GM18502 (cell line): Measurements from ENCODE around the gene GPR137.

Source experiments
- ATAC-seq: cut with Tn5 transposase; IDR thresholded peaks from one replicate; pipeline ENCODE4 v1.9.1; 2021; ENCODE audit warnings: mild to moderate bottlenecking; ENCODE audit not compliant: unreplicated experiment, poor library complexity

GPR137 gene

DNA sequence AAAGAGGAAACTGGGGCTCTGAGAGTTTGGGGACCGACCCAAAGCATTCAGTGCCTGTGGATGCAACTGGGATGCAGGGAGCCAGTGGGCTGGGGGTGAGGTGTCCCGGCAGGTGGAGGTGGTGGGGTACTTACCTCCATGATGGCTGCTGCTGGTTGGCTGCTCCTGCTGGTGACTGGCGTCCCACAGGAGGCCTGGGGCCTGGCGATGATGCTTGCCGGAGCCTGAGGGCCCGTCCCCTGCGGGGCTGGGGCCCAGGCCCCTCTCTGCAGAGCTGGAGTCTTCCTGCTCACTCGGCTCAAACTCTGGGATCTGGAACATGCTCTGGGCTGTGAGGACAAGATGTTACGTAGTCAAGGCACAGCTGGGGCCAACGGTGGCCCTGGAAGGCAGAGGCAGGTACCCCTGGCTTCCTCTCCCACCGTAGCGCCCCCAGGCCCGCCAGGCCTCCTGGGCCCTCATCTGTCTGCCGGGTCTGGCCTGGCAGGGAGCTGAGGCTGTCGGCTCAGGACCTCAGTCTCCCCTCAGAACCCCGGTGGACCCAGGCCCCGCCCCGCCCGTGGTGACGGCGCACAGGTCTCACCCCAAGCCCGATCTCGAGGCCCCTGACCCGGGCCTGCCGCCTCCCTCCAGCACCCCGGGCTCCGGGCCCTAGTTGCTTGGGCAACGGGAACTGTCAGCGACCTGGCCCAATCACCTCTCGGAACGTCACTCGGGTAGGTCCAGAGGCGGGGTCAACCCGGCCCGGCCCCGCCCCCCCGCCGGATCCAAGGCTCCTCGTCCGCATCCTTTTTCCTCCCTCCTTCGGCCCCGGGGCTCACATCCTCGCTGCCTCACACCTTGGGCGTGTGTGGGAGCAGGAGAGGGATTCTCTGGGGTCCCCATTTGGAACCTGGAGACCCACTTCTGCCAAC, 1.3 kb upstream of the GPR137 start, which contains the start of gene BAD:
Gene BAD (minus strand): TSS at position 618 of the 914 bp plus-strand sequence. CDS start 297 bp downstream, at position 321.
- ATAC-seq: peak; percentile 69

DNA sequence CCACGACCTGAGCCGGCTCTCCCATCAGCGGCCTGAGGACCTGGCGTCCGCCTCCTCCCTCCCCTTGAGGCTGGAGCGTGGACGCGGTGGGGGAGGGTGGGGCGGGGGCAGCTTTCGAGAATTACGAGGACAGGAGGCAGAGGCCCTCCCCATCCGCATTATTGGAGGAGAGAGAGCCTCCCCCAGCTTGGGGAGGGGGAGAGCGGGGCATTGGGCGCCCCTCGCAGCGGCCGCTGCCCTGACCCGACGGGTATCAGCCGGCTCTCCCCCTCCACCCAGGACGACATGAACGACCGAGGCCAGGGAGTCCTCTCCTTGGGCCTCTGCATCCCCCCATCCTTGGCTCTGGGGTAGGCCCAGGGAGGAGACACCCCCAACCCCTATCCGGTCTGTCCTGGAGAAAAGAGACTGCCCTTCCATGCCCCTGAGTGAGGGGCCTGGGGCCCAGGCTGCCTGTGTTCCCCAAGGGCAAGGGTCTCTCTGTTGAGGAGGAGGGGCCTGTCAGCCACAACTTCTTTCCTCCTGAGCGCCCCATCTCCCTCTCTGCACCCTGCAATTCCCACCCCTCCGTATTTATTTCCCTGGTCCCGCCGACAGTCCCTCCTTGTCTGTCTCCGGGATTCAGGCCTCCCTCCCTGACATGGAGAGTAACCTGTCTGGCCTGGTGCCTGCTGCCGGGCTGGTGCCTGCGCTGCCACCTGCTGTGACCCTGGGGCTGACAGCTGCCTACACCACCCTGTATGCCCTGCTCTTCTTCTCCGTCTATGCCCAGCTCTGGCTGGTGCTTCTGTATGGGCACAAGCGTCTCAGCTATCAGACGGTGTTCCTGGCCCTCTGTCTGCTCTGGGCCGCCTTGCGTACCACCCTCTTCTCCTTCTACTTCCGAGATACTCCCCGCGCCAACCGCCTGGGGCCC, 495 bp downstream of the GPR137 start:
- no peak for ATAC-seq

DNA sequence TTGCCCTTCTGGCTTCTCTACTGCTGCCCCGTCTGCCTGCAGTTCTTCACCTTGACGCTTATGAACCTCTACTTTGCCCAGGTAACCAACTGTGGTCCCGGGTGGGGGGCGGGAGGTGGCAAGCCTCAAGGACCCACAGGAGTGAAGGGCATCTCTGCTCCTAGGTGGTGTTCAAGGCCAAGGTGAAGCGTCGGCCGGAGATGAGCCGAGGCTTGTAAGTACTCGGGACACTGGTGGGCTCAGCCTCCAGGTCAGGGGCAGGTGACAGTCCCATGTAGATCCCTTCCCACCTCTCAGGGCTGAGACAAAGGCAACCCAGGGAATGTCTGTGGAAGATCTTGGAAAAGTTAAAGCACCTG, 1.1 kb downstream of the GPR137 start:
- ATAC-seq: no peak

DNA sequence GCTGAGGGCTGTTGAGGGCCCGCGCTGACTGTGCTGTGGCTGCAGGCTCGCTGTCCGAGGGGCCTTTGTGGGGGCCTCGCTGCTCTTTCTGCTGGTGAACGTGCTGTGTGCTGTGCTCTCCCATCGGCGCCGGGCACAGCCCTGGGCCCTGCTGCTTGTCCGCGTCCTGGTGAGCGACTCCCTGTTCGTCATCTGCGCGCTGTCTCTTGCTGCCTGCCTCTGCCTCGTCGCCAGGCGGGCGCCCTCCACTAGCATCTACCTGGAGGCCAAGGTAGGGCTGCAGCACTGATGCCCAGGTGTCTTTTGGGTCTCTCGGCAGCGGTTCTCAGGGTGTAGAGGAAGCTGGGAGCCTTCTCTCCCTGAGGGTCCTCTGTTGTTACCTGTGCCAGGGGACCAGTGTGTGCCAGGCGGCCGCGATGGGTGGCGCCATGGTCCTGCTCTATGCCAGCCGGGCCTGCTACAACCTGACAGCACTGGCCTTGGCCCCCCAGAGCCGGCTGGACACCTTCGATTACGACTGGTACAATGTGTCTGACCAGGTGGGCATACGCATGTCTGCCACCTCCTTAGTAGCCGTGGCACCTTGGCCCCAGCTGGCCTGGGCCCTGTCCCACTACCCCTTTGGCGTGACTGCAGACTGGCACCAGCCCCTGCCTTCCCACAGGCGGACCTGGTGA, 2.2 kb downstream of the GPR137 start:
- no peak for ATAC-seq

DNA sequence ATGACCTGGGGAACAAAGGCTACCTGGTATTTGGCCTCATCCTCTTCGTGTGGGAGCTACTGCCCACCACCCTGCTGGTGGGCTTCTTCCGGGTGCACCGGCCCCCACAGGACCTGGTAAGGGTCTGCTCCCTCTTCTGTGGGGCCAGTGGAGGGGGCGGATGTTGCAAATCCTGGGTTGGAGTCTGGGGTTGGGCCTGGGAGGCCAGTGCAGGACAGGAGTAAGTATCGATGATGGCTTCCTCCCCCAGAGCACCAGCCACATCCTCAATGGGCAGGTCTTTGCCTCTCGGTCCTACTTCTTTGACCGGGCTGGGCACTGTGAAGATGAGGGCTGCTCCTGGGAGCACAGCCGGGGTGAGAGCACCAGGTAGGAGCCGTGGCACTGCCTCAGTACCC, 2.7 kb downstream of the GPR137 start:
- no peak for ATAC-seq

DNA sequence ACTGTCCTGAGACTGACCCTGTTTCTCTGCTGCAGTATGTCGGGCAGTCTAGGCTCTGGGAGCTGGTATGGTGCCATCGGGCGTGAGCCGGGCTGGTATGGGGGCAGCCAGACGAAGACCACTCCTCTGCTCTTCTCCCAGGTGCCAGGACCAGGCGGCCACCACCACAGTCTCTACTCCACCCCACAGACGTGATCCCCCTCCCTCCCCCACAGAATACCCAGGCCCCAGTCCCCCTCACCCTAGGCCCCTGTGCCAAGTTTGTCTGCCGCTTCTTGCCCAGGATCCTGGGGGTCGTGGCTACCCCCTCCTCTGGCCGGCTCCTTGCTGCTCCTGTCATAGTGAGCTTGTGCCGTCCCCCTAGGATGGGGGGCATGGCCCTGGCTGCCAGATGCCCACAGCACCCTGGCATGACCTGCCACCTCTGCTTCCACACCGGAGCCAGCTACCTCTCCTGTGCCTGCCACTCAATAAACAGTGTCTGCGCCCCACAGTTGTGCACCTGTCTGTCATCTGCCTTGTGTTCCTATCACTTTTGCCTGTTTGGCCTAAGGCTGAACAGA, 3.4 kb downstream of the GPR137 start:
- no peak for ATAC-seq

DNA sequence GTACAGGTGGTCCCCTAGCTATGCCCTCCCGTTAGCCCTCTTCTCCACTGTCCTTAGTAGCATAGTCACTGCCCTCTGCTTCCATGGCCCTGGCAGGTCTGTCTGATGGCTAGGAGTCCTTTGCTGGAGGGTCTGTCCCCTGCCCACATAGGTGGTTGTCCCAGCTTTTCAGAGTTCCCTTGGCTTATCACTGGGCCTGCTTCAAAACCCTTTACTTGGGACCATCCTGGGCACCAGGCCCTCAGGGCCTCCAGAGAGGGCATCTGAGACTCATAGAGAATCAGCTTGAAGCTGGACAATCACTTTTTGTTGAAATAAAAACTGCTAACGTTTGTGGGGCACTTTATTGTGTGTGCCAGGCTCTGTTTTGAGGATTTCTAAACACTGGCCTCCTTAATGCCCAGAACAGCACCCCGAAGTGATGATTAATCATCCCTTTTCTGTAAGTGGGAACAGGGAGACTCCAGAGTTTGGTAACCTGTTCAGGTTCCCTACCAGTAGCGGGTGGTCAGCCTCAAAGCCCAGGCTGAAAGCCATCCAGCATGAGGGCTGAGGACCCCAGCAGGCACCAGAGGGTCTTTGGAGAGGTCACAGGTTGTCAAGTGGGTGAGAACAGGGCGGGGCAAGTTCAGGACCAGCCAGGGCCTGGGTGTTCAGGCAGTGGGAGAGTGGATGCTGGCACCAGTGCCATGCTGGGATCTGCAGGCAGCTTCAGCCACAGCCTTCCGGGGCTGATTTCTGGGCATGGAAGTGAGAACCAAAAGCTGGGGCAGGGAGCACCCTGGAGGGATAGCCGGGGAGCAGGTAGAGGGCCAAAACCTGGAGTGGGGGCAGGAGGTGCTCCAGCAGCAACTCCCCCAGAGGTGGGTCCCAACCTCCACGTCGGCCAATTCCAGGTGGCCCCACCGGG, 5.0 kb downstream of the GPR137 start:
- no peak for ATAC-seq

DNA sequence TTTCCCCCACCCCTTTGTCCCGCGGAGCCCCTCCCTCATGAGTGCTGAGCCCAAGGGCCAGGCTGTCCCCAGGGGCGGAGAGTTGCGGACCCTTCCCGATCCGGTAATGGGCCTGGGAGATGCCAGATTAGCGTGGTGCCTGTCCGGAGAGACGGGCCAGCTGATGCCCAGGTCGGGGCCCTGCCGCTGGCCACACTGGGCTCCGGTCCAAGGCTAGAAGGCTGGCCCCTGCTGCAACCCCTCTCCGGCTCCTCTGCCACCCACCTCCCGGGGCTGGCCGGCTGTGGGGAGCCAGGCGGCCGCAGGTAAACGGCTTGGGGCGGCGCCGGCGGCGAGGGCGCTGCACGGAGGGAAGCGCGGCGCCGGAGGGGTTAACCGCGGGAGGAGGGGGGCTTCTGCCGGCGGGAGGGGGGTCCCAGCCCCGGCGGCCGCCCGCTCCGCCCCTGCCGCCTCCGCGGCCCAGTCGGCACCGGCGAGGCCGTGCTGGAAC, 5.7 kb downstream of the GPR137 start, which contains the start of gene KCNK4:
Gene KCNK4 (plus strand): TSS at position 41 of the 490 bp plus-strand sequence. CDS start 1,717 bp downstream, outside the sequence.
- ATAC-seq: no peak

DNA sequence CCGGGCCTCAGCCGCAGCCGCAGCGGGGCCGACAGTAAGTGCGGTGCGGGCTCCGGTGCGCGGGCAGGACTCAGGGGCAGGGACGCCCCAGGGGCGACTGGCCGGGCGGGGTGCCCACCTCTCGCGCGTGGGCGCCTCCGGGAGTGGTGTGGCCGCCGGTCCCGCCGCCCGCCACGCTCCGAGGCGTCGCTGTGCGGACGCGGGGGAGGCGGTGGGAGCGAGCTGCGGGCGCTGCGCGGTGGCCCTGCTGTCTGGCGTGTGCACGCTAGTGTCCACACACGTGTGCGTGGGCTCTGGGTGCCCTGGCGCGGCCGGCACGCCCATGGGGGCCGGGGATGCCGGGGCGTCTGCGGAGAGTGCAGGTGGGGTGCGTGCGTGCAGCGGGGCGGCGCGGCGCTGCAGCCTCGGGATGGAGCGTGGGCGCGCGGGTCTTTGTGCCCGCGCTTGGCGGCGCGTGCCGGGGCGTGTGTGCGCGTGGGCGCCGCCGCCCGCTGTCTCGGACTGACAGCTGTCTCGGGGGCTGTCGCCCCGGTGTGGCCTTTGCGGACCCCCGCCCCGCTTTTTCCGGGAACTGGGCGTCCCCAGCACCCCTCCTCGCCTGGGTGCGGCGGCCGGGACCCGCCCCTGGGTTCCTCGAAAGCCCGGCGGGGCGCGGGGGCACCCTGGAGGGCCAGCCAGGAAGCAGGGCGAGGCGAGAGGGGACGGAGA, 6.3 kb downstream of the GPR137 start:
- no peak for ATAC-seq

DNA sequence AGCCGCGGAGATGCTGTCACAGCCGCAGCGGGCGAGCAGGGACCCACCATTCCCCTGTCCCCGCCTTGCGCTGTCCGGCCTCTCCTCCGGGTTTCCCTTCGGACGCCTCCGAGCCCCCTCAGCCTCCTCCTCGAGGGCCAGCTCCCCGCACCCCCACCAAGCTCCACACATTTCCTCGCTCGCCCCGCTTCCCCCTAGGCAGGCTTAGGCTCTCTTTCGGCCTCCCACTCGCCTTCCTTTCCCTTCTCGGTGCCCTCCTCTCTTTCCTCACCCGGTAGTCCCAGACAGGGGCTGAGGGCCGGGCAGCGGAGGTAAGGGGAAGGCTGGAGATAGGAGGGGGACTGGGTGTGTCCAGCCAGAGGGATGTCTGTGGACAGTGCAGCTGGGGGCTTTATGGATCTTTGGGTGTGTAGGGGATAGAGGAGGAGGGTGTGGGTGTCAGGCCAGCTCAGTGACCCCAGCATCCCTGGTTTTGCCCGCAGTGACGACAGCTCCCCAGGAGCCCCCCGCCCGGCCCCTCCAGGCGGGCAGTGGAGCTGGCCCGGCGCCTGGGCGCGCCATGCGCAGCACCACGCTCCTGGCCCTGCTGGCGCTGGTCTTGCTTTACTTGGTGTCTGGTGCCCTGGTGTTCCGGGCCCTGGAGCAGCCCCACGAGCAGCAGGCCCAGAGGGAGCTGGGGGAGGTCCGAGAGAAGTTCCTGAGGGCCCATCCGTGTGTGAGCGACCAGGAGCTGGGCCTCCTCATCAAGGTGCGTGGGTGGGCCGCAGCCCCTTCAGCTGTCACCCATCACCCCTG, 7.0 kb downstream of the GPR137 start:
- no peak for ATAC-seq

DNA sequence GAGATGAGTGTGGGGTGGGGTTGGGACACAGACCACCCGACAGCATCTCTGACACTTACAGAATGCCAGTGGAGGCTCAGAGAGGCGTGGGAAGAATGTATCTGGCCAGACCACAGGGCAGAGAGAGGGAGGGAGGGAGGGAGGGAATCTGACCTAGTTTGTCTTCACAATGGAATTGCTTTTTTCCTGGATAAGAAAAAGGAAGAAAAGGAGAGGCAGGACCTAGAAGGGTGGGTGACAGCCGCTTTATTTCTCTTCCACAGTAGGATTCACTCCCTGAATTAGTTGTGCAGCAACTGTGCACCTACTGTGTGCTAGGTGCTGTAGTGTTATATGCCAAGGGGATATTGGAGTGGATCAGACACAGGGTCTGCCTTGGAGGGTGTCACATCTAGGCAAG, 9.1 kb downstream of the GPR137 start:
- ATAC-seq: no peak

DNA sequence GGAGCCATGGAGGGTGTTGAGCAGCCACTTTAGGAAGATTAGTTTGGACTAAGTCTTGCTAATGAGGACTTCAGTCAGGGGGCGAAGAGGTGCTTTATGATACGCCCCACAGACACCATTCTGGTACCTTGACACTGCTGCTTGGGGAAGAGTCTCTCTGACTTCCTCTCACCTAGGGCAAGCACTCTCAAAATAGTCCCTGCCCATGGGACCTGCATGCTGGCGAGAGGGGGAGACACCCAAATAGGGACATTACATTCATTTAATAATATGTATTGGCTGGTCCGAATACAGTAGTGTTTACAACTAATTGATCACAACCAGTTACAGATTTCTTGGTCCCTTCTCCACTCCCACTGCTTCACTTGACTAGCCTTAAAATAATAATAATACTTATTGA, 10.1 kb downstream of the GPR137 start:
- no peak for ATAC-seq

DNA sequence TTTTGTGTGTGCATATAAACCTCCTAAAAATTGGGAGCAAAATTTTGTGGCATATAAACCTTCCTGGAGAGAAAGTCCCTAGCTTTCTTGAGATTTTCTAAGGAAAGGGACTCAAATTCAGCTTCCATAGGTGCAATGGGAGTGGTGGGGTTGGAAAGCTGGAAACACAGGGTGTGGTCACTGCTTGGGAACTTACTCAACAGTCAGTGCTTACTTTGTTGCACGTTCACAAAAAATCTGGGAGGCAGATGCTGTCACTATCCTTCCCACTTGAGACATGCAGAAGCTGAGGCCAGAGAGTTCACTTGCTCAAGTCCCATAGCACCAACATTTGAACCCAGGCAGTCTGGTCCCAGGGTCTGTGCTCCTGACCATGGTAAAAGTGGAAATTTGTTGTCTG, 10.6 kb downstream of the GPR137 start:
- no peak for ATAC-seq

DNA sequence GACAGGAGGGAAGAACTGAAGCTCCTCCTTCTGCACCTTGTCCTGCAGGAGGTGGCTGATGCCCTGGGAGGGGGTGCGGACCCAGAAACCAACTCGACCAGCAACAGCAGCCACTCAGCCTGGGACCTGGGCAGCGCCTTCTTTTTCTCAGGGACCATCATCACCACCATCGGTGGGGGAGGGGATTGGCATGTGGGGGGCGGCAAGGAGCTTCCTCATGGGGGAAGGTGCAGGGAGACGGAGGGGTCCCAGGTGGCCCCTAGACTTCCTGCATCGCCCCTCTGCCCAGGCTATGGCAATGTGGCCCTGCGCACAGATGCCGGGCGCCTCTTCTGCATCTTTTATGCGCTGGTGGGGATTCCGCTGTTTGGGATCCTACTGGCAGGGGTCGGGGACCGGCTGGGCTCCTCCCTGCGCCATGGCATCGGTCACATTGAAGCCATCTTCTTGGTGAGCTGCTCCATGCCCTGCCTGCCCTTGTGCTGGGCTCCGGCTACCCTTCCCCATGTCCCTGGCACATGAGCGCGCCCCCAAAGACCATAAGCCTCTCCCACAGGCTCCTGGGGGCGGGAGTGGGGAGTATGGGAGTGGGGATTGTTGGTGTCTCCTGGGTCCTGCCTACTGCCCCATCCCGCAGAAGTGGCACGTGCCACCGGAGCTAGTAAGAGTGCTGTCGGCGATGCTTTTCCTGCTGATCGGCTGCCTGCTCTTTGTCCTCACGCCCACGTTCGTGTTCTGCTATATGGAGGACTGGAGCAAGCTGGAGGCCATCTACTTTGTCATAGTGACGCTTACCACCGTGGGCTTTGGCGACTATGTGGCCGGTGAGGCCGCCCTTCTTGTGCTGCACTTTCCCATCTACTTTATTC, 11.4 kb downstream of the GPR137 start:
- ATAC-seq: no peak

DNA sequence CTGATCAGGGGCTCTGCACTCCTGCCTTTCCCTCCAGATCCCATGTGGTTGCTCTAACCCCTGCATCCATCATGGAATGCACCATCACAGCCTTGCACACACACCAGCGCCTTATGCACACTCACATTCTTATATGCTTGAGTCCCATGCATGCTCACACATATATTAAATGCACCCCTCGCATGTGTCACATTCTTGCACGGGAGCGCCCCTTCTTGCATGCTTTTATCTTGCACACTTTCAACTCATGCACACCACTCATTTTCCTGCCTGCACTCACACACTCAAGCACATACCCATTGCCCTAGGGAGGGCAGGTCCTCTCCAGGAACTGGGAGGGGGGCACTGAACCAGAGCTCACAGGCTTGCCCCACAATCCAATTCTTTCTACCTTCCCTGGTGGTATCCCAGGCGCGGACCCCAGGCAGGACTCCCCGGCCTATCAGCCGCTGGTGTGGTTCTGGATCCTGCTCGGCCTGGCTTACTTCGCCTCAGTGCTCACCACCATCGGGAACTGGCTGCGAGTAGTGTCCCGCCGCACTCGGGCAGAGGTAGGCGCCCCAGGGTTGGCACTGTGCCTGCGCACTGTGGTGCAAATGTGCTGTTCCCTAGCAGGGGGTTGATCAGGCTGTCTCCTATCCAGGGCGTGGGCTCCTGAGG, 12.2 kb downstream of the GPR137 start:
- no peak for ATAC-seq
